UCSD-AML1 (cell line): ENCODE measurements around the gene C12orf42.
"Not testable (repeated sequence)": the region's sequence is repeated elsewhere in the genome, so short reads cannot be mapped to it uniquely, and the experiment has no call there.

Experiments
- DNase-seq: peaks from one replicate; lab custom pipeline; 2025; ENCODE audit not compliant: unreplicated experiment; lab: John Stamatoyannopoulos, UW

Gene C12orf42

DNA sequence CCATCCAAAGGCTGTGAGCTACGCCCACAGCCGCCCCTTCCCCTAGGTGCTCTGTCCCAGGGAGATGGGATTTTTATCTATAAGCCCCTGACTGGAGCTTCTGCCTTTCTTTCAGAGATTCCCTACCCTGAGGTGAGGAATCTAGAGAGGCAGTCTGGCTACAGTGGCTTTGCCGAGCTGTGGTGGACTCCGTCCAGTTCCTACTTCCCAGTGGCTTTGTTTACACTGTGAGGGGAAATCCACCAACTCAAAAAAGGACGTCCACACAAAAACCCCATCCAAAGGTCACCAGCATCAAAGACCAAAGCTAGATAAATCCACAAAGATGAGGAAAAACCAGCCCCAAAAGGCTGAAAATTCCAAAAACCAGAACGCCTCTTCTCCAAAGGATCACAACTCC is 70.1 kb downstream of the C12orf42 start:
- DNase-seq: not testable (repeated sequence)

- DNase-seq: not testable (repeated sequence)
Observed at GRCh38 chr12:103424849-103425586, 70.8 kb downstream of the C12orf42 start.

- no peak for DNase-seq
Observed at GRCh38 chr12:103423516-103423910, 72.3 kb downstream of the C12orf42 start.

DNA sequence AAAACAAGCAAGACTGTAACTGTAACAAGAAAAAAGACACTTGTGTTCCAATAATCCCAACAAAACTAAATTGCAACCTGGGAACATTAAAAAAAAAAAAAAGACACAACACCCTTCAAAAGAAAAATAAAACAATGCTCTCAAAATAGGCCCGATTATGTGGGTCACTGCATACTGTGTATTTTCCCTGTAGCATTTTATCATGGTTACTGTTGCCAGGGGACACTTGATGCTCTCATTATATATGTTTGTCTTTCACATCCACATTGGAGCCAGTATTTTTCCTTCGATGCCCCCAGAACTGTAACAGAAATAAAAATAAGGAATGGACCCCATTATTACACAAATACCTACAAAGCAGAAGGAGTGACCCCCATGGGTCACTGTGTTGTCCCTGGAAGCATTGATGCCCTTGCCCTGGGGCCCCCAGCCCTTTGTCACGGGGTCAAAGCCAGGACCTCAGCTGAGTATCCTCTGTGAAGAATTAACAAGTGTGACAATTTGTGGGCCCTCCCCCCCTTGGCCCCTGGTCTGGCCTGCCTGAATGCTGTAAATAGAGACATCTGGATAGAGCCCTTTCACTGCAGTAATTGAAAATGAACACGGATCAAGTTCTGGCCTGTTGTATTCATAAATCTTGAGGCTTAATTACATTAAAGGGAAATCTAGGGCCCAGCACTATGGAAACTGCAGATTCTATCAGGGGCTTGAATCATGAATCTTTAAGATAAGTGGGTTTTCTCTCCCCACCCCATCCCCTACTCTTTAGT is 72.8 kb downstream of the C12orf42 start:
- DNase-seq: no peak

DNA sequence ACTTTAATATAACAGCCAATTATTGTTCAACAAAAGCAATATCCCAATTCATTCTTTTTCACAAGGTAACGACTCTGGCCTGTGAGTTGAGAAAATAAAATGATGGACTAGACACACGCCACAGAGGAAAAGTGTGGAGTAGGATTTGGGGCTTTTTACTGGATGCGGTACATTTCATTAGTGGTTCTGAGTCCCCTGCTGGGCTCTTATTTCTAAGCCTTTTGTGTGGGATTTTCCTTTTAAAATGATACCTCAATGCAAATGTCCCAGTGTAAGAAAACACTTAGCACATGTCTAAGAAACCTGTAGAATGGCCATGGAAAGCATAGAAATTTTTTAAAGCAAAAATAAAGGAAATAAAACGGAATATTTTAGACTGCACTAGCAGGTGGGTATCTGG is 73.4 kb downstream of the C12orf42 start:
- no peak for DNase-seq

- no peak for DNase-seq
Observed at GRCh38 chr12:103421402-103421801, 74.4 kb downstream of the C12orf42 start.

DNA sequence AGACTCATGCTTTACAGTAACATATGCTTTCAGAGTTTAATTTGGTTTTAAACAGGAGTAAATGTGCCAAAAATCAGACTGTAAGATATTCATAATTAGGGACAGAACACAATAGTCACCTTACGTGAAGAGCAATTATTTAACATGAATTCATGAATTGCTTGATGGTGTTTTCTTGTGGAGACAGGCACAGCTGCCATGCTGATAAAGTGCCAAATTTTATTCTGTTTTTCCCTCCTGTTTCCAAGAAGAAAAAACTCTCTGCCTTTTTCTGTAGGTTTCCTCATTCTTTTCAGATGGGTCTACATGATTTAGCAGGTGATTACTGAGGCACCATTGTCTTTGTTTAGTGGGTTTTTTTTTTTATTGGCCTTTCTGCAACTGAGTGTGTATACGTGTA is 80.1 kb downstream of the C12orf42 start:
- DNase-seq: no peak

- no peak for DNase-seq
Observed at GRCh38 chr12:103401421-103401820, 94.3 kb downstream of the C12orf42 start.

DNA sequence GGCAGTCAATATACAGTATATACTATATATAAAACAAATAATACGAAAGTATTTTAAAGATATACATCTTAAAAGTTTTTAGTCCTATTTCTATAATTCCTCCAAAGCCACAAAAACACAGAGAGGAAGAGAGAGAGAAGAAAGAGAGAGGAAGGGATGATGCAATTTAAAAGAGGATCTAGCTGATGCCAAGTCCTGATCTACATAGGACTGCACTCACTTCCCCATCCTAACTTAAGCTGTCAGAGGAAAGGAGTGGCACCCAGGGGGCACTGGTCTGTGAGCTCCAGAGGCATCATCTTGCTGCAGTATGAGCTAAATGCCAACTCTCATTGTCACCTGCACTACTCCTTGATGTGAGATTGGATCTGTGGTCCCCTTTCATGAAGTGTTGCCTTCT is 95.8 kb downstream of the C12orf42 start:
- DNase-seq: peak; percentile 11

GRCh38 chr12:103397536-103397935 is 98.2 kb downstream of the C12orf42 start:
- no peak for DNase-seq

DNA sequence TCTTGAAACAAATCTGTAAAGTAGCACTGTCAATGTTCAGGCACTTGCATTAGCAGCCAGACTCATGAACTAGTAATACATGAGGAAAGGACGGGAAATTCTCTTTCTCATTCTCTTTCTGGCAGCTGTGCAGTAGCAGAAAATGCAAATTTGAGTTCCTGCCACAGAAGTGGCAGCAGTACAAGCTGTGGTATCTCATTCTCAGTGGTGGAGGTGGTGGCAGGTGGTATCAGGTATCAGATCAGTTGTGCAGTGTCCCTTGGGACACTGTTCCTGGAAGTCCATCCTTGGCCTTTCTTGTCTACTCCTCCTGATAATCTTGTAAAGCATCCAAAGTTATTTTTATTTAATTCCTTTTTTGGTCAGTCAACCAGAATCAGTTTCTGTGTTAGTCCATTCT is 103.0 kb downstream of the C12orf42 start:
- no peak for DNase-seq

DNA sequence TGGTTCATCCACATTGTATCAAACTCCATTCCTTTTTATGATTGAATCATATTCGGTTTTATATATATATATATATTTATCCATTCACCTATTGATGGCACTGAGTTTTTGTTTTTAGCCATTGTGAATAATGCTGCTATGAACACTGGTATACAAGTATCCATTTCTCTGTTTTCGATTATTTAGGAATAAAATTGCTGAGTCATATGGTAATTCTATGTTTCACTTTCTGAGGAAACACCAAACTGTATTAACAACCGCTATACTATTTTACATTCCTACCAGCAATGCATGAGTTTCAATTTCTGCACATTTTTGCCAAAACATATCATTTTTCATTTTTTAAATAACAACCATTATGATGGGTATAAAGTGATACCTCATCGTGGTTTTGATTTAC is 104.7 kb downstream of the C12orf42 start:
- no peak for DNase-seq

DNA sequence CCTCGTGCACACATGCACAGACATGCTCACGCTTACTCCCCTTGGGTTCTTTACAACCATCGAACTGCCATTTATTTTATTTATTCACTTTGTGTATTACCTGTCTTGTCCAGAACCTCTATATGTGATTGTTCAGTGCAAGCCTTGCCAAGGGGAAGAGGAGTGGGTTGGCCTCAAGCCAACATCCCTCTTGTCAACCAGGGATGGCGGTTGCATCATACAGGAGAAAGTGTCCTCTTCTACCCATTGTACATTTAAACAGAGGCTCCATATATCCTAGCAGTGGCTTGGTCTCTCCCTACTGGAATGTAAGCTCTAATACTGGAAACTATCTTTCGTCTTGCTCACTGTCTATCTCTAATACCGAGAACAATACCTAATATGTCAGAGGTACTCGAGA is 108.4 kb downstream of the C12orf42 start:
- no peak for DNase-seq

GRCh38 chr12:103386451-103386850 is 109.3 kb downstream of the C12orf42 start:
- no peak for DNase-seq

GRCh38 chr12:103382736-103383346 is 112.9 kb downstream of the C12orf42 start:
- no peak for DNase-seq

DNA sequence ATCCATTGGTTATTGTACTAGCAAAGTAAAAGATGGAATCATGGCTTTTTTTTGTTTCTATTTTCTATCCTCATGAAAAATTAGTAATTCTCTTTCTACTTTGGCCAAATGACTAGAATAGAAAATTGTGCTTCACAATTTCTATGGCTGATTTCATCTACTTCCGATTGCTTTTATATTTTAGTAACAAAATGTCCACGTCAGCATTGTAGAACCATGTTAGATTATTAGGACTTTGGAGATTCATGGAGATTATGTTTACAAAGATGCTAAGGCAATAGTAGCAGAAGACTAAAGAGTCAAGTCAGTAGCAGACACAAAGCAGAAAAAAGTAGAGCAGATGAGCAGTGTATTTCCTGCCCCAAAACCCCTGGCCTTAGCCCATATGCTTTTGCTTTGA is 113.6 kb downstream of the C12orf42 start:
- DNase-seq: no peak

DNA sequence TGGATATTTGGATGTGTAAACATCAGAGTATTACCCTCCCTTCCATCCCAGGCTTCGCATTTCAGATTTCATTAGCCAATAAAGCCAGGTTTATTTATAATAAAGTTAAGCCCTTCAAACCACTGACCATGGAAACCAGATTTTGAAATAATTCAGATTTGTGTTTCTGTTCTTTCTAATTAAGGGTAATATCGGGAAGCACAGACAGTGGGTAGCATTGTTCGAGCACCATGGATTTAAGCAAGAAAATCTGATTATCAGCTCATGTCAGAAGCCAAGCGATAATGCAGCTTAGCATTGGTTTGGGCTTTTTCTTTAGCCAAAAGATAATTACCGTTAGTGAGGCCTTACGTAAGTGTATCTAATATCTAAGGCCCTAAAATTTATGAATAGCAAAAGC is 116.1 kb downstream of the C12orf42 start:
- no peak for DNase-seq

- DNase-seq: no peak
Observed at GRCh38 chr12:103373088-103373523, 122.7 kb downstream of the C12orf42 start.

- DNase-seq: no peak
Observed at GRCh38 chr12:103369929-103370328, 125.8 kb downstream of the C12orf42 start.

GRCh38 chr12:103368167-103368566 is 127.6 kb downstream of the C12orf42 start:
- no peak for DNase-seq

DNA sequence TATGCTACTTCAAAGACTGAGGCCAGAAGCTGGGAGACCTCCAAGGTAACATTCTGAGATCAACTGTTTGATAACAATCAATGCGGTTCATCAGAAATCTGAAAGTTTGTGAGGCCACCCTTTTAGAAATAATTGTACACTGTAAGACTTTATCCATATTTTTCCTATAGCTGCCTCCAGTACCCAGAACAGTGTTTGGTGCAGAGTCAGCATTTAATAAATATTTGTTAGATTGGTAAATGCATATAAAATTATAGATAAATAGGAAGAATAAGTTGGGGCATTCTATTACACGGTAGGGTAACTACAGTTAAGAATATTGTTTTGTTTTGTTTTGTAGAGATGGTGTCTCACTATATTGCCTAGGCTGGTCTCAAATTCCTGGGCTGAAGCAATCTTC is 141.4 kb downstream of the C12orf42 start:
- no peak for DNase-seq

GRCh38 chr12:103353913-103354312 is 141.9 kb downstream of the C12orf42 start:
- no peak for DNase-seq
